SHP77 (cell line): ENCODE data around the gene WDR59.

Experiments
- DNase-seq, 2 experiments: peaks; one replicate each; lab custom pipeline; 2025; lab: John Stamatoyannopoulos, UW

WDR59 gene

DNA sequence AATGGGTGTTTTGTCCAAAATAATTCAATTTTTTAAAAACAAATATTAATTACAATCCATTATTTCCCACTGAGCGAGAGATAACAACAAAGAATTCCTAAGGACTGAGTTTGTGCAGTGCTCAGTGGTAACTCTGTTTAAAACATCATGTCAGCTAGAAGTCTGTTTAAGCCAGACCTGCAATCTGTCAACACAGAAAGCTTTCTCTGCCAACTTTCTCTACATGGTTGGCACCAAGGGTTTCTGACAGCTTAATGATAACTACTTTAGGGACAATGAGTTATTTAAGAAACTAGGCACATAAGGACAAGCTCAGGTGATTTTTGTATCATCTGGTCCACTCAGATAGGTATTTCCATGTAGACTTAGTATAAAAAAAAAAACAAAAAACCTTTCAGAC, 81.8 kb downstream of the WDR59 start:
- no peak for DNase-seq

DNA sequence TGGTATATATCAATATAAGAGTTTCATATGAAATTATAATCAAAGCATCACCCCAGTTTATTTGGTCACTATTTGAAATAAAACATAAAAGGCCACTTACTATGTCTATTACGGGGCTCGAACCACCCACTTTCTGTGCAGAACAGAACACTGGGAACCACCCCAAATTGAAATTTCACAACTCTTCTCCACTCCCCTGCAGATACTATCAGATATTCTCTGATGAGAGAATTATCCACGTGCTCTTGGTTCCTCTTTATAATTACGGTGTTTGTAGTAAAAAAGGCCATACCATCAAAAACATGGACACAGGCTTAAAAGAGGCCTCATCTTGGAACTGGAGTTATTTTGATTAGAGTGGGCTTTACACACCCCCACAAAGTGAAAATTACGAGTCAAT, 82.8 kb downstream of the WDR59 start:
- no peak for DNase-seq

DNA sequence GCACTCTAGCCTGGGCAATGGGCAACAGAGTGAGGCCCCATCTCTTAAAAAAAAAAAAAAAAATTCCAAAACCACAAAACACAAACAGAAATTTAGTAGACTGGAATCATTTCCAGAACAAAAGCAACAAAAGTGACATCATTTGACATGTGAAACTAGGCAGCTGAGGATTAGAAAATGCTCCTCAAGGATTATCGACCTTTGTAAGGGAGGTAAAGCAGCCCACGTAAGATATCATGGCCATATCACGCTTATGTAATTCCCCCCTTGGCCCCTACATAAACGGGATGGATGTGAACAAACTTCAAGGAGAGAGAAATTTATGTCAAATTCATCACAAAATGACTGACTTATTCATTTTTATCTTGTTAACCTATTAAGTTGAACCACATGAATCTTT, 83.3 kb downstream of the WDR59 start:
- no peak for DNase-seq

DNA sequence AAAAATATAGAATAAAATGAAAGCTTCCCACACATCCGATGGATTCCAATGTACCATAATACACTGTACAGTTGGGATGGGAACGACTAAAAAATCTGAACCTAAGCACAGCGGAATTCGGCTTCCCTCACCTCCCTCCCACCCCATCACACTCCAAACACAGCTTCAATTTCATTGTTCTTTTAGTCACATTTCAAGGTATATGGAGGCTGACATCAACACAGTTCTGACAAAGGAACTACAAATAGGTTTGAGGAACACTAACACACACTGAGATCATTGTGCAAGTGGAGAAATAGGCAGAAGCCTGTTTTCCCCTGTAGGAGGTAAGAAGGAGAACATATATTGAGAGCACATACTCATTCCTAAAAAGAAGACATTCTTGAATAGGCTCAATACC, 85.1 kb downstream of the WDR59 start:
- no peak for DNase-seq

DNA sequence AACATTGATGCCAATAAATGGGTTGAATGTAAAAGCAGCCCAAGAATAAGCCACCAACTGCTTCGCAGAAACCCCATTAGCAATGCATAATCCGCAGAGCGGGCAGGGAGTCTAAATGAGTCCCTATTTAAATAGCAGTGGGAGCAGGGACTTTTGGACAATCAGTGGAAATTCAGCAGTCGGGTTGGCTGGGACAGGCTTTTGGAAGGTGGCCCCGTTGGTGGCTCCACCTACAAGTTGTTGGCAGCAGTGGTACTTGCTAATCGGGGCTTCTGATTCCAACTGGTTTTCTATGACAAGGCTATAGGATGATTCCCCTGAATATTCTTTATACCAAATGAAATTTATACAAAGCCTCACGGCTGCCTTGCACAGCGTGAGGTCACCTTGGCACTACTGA, 86.3 kb downstream of the WDR59 start:
- no peak for DNase-seq

DNA sequence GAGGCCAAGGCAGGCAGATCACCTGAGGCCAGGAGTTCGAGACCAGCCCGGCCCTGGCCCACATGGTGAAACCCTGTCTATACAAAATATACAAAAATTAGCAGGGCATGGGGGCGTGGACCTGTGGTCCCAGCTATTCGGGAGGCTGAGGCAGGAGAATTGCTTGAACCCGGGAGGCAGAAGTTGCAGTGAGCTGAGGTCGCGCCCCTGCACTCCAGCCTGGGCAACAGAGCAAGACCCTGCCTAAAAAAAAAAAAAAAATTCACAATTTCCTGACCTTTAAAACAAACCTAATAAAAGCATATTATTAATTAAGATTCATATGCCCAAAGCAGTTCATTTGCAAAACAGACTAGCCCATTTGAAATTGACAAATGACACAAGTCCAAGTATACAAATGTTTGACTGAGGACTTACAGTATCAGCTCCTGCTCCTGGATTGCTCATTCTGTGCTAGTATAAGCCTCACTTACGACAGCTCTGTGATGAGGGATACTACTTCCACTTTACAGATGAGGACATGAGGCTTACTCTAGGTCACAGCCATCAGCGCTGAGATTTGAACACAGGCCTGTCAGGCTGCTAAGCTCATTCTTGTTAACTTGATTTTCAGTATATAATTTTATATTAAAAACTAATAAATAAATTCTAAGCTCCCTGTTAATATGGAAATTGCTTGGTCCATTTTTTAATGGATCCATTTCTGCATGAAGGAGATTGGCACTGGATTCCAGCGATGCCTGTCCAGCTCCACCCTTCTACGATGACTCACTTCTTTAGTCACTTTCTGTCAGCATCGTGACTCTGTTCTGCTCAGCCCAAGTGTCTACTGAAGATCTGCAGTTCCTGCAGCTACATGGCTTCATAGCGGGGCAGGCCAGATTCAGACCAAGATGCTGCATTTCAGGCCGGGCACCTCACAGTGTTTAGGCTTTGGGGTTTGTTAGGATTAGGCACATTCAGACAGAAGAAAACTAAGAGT, 88.2 kb downstream of the WDR59 start:
- no peak for DNase-seq

DNA sequence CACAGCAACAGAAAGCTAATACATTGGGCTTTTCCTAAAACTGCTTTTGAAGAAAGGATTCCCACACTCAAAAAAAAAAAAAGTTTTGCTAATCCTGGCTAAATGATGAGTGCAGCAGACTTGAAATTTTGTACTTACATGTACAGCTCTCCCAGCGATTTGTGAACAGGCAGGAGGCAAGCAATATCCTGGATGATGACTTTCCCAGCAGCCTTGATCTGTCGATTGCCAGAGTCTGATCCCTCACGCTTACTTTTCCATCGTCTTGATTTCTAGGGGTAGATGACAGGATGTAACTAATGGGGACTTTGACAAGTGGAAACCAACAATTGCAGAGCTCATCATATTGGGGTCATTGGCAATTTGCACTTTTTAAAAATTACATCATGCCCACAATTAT, 91.4 kb downstream of the WDR59 start:
- no peak for DNase-seq

DNA sequence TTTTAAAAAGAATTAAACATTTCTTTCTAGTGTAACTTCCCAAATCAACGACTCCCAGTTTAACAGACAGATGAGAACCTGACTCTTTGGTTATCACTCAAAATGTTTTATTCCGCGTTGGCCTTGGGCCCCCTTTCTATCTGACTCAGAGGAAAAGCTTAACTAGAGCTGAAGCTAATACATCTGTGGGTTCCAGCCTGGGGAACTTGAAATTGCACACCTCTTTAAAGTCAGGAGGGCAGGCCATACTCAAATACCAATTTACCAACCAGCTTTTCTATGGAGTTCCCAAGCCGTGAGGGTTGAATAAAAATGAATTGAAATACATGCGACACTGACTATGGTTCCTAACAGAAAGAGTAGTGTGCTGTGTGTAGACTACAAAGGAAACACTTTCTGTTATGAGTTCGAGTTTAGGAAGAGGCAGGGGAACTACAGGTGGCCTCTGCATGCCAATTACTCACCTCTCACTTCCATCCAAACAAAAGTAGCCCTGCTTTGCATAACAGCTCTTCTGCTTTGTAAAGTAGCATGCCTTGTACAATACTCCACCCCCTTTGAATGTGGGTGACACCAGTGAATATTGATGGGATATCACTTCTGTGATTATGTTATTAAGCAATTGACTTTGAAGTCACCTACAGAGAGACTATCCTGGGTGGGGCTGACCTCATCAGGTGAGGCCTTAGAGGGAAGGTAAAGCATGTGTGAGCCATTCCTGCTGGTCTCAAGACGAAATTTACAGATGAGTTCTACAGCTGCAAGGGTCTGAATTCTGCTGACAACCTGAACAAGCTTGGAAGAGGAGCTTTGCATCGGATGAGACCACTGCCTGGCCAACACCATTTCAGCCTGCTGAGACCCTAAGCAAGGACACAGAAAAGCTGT, 92.1 kb downstream of the WDR59 start:
- DNase-seq: no peak

DNA sequence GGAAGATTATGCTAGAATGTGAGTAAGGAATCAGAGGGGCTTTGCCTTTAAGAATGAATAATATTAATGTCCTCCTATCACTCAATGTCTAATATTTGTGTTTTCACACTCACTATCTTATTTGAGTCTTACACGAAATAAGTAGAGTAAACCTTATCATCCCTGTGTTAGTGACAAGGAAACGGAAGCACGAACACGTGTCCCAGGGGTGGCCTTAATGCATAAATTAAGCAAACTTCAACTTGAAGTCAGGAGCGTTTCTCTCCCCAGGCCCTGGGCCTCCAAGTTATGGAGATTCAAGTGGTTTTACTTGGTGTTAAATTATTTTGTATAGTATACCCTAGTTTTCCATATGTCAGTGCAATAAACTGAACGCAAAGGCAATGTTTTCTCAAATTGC, 96.0 kb downstream of the WDR59 start:
- DNase-seq: no peak

DNA sequence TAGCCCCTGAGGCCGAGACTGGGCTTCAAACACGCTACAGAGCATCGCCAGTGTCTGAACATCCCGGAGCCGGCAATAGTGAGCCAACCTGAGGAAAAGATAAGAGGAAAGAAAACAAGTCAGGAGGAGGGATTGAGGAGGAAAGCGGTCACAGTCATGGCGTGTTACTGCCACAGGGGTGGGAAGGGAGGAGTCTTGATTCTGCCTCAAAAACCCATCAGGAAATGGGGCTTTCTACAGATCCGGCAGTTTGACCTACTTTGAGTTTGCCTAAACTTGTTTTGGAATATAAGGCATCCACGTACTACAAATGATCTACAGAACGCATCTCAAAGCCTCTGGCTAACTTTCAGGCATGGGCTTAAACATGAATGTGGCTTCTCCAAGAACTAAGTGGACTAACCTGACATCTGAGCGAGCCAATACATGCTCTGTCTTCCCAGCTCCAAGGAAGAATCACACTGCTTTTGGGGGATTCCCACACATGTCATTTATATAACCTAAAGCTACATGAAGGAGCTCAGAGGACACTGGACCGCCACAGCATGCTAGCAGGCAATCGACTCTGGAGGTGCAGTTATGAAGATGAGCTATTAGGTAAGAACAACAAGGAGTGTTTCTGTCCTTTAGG, 96.6 kb downstream of the WDR59 start:
- DNase-seq: no peak

DNA sequence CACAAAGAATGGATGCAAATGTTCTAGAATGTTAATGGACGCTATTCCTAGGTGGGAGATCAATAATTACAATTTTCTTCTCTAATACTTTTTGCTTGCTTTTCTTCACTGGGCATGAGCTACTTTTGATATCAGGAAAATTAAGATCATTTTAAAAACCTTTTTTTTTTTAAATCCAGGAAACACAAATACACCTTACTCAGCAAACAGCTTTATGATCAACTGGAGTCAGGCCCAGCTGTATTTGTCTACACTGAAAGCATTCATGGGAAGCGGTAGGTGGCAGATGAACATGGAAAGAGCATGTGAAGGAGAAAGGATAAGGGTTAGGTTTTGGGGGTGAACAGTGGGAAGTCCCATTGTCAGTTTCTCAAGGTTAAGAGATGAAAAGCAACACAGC, 97.8 kb downstream of the WDR59 start:
- no peak for DNase-seq

DNA sequence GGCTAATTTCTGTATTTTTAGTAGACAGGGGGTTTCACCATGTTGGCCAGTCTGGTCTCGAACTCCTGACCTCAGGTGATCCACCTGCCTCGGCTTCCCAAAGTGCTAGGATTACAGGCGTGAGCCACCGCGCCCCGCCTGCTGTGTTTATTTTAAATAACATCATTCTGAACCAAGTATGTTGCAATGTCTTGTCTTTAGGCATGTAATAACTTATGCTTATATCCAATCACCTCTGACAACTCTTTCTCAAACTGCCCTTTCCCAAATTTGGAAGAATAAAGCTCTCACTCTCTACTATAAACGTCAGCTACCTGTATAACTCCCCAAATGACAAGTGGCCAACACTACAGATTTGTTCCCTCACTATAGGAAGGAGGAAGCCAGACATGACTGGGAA, 107.2 kb downstream of the WDR59 start:
- no peak for DNase-seq

DNA sequence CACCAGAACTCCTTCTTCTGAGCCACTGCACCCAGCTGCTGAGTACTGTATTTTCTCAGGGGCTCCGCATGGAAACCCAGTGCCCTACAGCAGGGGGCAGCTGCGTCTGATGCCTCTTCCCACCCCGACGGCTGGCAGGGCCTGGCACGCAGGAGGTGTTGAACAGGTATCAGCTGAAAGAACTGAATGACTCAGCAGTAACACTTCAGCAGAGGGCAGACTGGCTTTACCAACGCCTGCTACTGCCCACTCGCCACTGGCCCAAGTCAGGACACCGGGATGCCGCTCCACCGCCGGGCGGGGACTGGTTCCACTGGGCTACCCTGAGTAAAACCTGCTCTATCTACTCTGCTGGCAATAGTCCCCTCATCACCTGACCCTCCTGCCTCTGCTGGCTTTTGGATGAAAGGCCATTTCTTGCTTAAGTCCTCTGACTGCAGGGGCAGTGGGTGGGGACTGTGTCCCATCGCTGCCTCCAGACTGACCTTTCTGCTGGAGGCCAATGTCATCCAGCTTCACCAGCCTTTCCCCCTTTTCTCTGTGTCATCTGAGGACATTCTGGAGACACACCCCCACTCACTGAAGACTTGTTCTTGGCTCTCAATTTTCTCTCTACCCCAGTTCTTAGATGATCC, 109.9 kb downstream of the WDR59 start:
- no peak for DNase-seq

DNA sequence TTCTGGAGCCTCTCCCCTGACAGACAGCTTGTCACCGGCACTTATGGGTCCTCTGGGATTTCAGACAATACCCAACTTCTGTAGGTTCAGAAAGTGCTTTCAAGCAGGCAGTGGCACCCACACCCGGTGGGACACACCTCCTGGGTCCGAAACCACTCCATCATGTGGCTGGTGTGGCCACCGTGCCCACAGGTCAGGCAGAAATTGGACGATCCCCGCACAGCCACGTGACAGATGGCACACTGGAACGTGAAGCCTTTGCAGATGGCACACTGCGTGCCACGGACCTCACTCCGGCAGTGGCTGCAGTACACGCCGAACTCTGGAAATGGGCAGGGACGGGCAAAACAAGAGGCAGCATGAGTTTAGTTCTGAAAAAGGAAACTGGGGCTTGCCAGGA, 110.8 kb downstream of the WDR59 start:
- DNase-seq: no peak

DNA sequence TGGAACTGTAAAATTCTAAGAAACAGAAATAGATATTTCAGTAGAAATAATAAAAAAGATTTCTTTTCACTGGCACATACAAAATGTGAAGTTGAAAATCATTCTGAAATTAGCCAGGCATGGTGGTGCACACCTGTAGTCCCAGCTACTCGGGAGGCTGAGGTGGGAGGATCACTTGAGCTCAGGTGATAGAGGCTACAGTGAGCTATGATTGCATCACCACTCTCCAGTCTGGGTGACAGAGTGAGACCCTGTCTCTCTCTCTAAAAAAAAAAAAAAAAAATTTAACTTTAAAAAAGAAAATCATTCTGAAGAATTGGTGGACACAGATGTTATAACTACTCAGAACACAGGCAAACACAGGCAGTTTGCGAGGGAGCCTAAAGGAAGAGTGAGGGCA, 112.6 kb downstream of the WDR59 start:
- DNase-seq: no peak

DNA sequence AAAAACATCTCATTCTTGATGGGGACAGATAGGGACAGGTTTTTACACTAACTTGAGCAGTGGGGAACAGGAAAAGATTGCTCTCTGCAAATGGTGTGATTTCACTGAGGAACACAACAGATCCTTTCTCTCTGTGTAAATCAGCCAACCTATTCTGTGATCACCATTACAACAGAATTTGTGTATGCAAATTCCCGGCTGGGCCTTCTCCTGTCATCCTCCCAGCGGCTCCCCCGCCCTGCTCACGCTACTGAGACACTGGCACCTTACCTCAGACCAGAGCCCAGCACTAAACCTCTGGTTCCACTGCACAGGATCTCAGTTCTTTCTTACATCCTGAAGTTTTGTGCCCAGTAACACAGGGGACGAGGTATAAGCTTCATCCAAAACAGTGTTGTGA, 113.3 kb downstream of the WDR59 start:
- no peak for DNase-seq

DNA sequence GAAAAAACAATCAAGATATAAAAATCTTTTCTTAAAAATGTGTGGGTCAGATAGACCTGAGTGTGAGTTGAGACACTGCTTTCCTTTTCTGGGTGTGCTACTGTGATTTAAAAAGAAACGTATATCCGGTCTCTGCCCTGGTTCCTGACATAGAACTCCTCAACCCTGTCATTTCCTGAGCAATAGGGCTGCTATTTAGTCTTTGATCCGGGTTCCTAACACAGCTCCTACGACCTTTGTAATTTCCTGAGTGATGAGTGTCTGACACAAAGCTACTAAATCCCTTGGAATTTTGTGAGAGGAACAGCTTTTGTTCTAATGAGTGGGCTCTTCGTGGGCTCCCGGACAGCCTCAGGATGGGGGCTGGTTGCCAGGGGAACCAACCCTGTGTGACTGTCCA, 116.4 kb downstream of the WDR59 start:
- DNase-seq: no peak

DNA sequence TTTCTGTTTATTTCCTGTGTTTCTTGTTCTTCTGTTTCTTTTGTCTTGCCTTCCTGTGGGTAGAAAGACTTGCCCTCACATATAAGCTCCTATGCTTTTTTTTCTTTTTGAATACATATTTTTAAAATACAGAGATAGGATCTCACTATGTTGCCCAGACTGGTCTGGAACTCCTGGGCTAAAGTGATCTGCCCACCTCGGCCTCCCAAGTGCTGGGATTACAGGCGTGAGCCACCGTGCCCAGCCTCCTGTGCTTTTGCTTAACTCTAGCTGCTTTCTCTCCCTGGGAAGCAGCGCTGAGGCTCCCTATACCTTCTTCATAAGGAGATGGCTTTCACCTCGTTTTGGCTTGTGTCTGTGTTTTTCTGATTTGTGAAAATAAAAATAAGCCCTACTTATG, 116.9 kb downstream of the WDR59 start:
- DNase-seq: no peak

DNA sequence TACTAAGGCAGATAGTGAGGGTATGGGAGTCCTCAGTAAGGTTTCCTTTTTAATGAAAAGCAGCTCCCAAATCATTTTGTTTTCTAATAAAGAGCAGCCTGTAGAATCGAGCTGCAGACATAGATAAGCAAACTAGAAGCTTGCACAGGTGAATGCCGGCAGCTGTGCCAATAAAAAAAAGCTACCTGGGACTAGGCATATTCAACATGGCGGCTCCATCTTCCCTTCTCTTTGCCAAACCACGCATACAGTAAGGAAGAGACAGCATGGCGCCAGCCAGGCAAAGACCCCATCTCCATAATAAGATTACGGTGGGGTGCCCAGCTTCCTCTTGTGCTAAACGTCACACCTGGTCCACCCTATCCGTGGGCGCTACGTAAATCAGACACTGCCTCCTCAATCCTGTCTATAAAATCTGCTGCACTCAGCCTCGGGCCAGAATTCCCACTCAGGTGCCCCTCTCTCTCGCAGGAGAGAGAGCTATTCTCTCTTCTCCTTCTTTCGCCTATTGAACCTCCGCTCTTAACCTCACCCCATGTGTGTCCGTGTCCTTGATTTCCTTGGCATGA, 117.6 kb downstream of the WDR59 start:
- no peak for DNase-seq

DNA sequence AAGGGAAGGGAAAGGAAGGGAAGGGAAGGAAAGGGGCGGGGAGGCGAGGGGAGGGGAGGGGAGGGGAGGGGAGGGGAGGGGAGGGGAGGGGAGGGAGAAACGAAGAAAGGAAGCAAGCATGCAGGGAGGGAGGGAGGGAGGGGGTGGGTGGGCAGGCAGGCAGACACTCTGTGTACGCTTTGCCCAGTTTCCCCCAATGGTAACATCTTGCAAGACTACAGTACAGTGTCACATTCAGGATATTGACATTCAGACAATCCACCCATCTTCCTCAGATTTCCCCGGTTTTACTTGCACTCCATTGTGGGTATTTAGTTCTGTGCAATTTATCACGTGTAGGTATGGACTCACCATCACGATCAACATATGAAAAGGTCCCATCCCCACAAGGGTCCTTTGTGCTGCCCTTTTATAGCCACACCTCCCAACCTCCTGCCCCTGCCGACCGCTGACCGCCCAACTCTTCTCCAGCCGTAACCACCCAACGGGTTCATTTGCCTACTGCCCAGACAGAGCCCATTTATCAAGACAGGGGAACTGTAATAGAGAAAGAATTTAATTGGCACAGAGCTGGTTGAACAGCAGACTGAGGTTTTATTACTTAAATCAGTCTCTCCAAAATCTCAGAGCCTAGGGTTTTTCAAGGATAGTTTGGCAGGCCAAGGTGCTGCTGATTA, 118.9 kb downstream of the WDR59 start:
- no peak for DNase-seq

DNA sequence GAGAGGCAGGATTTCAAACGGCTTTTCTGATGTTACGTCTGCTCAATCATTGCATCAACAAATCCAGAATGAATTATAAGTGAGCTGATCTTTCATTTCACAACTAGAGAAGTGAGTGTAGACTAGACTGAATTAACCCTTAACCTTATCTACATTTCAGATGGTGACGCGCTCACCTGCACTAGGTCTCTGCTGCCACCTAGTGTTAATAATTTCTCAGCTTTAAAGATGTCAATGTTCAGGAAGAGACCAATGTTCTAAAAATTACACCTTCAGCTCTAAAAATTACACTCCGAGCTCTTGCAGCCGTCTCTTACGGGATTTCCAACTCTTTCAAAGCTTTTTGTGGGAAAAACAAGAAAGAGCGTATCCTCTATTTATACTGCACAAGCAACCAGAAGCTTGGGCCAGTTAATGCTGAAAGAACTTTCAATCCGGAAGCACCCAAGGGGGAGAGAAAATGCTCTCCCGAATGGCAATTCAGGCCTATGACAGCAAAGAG, 122.1 kb downstream of the WDR59 start:
- DNase-seq: peak; percentile 37 to 55
